Peyer's patch (tissue), 4 donors: Measurements from ENCODE around the gene CDK18. TPM values are rescaled to one million over a fixed set of nuclear protein-coding genes. Genes with fewer than 3 reads are reported as not detected.

Experiments used
- DNase-seq, 3 donors: peaks; one replicate each; pipeline ENCODE4 v3.0.0-alpha.2; 2017 to 2019
- H3K27ac ChIP-seq, 4 donors: fragments of 200-600 bp; sonication (generic); one replicate each; pipeline ENCODE4 v1.5.1; 2016 to 2019
- H3K27me3 ChIP-seq, 2 donors: fragments of 200-600 bp; sonication (generic); one replicate each; pipeline ENCODE4 v1.5.1; 2019
- H3K36me3 ChIP-seq, 3 donors: fragments of 200-600 bp; sonication (generic); one replicate each; pipeline ENCODE4 v1.5.1; 2016 to 2019
- H3K4me1 ChIP-seq, 4 donors: fragments of 200-600 bp; sonication (generic); one replicate each; pipeline ENCODE4 v1.5.1; 2016 to 2019
- H3K4me3 ChIP-seq, 4 donors: fragments of 200-600 bp; sonication (generic); 1 replicate in 3 of 4; 2 replicates in 1 of 4; pipeline ENCODE4 v1.5.1; 2016 to 2019; ENCODE audit warnings: mild to moderate bottlenecking in 1 of 4
- H3K9me3 ChIP-seq, 4 donors: fragments of 200-600 bp; sonication (generic); one replicate each; pipeline ENCODE4 v1.5.1; 2016 to 2019; ENCODE audit warnings: mild to moderate bottlenecking in 1 of 4
- CTCF ChIP-seq, 6 experiments: fragments of 450-650 bp in 4 of 6; fragments of 200-600 bp in 2 of 6; sonication (generic) in 1 of 6; IDR thresholded peaks; one replicate each; pipeline ENCODE4 v1.5.1; 2017 to 2019; ENCODE audit warnings: antibody characterized with exemption in 6 of 6, mild to moderate bottlenecking in 3 of 6, moderate library complexity in 1 of 6
- POLR2A ChIP-seq, 2 donors: fragments of 450-650 bp; IDR thresholded peaks; one replicate each; pipeline ENCODE4 v1.5.1; 2017; ENCODE audit warnings: antibody characterized with exemption in 2 of 2, mild to moderate bottlenecking in 2 of 2, moderate library complexity in 2 of 2
- total RNA-seq, 4 donors: library from RNA; depleted of rRNA; stranded (reverse); fragments of >200 nt; gene quantifications; one replicate each; pipeline ENCODE4 v1.1.0, GENCODE V29; 2016

CDK18 gene
- total RNA-seq, 4 donors from 2014 or later, result 47.0 to 126 (median 80.7) TPM

- Histone ChIP-seq H3K36me3 (peaks cover 0 to 21% (median 0%) of the 10 kb centered on the region in 3 donors), H3K27ac (no peak overlapping the region), H3K4me3 (no peak overlapping the region), H3K9me3 (no peaks in the 10 kb centered on the region), H3K4me1 (no peaks in the 10 kb centered on the region), H3K27me3 (no peaks in the 10 kb centered on the region)
- no peak for TF ChIP-seq POLR2A (IDR thresholded peaks at IDR 0.05)
- TF ChIP-seq CTCF (IDR thresholded peaks at IDR 0.05), result no peak
- peak in 1 of 3 donors; percentile 29 for DNase-seq
These were observed 30.6 kb downstream of the CDK18 start for GRCh38 chr1:205535096-205535495.

- Histone ChIP-seq H3K27ac (no peak overlapping the region), H3K9me3 (no peaks in the 10 kb centered on the region), H3K4me3 (no peak overlapping the region), H3K27me3 (no peaks in the 10 kb centered on the region), H3K36me3 (peaks cover 0 to 11% (median 0%) of the 10 kb centered on the region in 3 donors), H3K4me1 (no peaks in the 10 kb centered on the region)
- peak in 2 of 3 donors; percentile 20 to 34 for DNase-seq
- TF ChIP-seq POLR2A (IDR thresholded peaks at IDR 0.05) (no peak), CTCF (IDR thresholded peaks at IDR 0.05) (no peak)
These were observed 31.6 kb downstream of the CDK18 start for GRCh38 chr1:205535866-205536758.

GRCh38 chr1:205536759-205537361 lies 32.4 kb downstream of the CDK18 start:
- peaks cover 0 to 3% (median 0%) of the 10 kb centered on the region in 3 donors for H3K36me3 ChIP-seq
- no peaks in the 10 kb centered on the region for H3K27me3 ChIP-seq
- H3K4me3 ChIP-seq, result no peak overlapping the region
- H3K9me3 ChIP-seq, result no peaks in the 10 kb centered on the region
- H3K4me1 ChIP-seq, result no peaks in the 10 kb centered on the region
- TF ChIP-seq CTCF (IDR thresholded peaks at IDR 0.05) (no peak), POLR2A (IDR thresholded peaks at IDR 0.05) (no peak)
- H3K27ac ChIP-seq, result no peak overlapping the region
- peak in 2 of 3 donors; percentile 63 to 70 for DNase-seq

- TF ChIP-seq POLR2A (IDR thresholded peaks at IDR 0.05), result no peak
- no peak for TF ChIP-seq CTCF (IDR thresholded peaks at IDR 0.05)
- no peak overlapping the region for H3K4me3 ChIP-seq
- H3K27me3 ChIP-seq, result no peaks in the 10 kb centered on the region
- H3K4me1 ChIP-seq, result no peaks in the 10 kb centered on the region
- no peak overlapping the region for H3K27ac ChIP-seq
- peak in 1 of 3 donors; percentile 9 for DNase-seq
- H3K36me3 ChIP-seq, result no peaks in the 10 kb centered on the region
- no peaks in the 10 kb centered on the region for H3K9me3 ChIP-seq
These were observed 33.0 kb downstream of the CDK18 start for GRCh38 chr1:205537386-205538018.

- TF ChIP-seq POLR2A (IDR thresholded peaks at IDR 0.05) (no peak), CTCF (IDR thresholded peaks at IDR 0.05) (no peak)
- peak in 2 of 3 donors; percentile 19 to 25 for DNase-seq
- Histone ChIP-seq H3K4me3 (no peak overlapping the region), H3K4me1 (no peaks in the 10 kb centered on the region), H3K27me3 (no peaks in the 10 kb centered on the region), H3K36me3 (no peaks in the 10 kb centered on the region), H3K27ac (no peak overlapping the region), H3K9me3 (no peaks in the 10 kb centered on the region)
These were observed 33.9 kb downstream of the CDK18 start for GRCh38 chr1:205538235-205538840.
